ENCODE results near the gene GRWD1. TPM values are rescaled to one million over a fixed set of nuclear protein-coding genes. Genes with fewer than 3 reads are reported as not detected.

The GRWD1 gene
- total and polyA plus RNA-seq, 10 donors, result 5.5 to 34.5 (median 25.4) TPM

GRCh38 chr19:48452289-48453190, 6.8 kb downstream of the GRWD1 start:
- H3K4me1 ChIP-seq, result peaks cover 0 to 10% (median 1%) of the 10 kb centered on the region in 6 donors
- TF ChIP-seq CTCF (IDR thresholded peaks at IDR 0.05 in 8 of 11, conservative IDR thresholded peaks at IDR 0.05 in 3 of 11) (no peak), POLR2AphosphoS5 (IDR thresholded peaks at IDR 0.05) (peak in 1 of 3 donors; percentile 34)
- peaks cover 8 to 100% (median 88%) of the 10 kb centered on the region in 6 donors for H3K36me3 ChIP-seq
- no peak overlapping the region for H3K4me3 ChIP-seq
- no peaks in the 10 kb centered on the region for H3K27me3 ChIP-seq (replicated peaks in 1 of 7)
- WGBS, 5 donors, result 90 to 95% (median 92%) methylated on average over 20 to 33 of the region's 33 CpGs
- no peaks in the 10 kb centered on the region for H3K9me3 ChIP-seq
- no peak for DNase-seq
- no peak overlapping the region for H3K27ac ChIP-seq
- intact Hi-C loops (cut with DNase I; ENCODE audit: low total_unique reads), result no loop called here

- Histone ChIP-seq H3K4me1 (no peaks in the 10 kb centered on the region), H3K9me3 (no peaks in the 10 kb centered on the region), H3K27ac (no peak overlapping the region), H3K4me3 (no peak overlapping the region), H3K36me3 (peaks cover 8 to 92% (median 73%) of the 10 kb centered on the region in 6 donors), H3K27me3 (replicated peaks in 1 of 7) (no peaks in the 10 kb centered on the region)
- intact Hi-C loops (cut with DNase I; ENCODE audit: low total_unique reads), result no loop called here
- 90 to 94% (median 93%) methylated on average over 22 of the region's 22 CpGs for WGBS, 5 donors
- TF ChIP-seq CTCF (IDR thresholded peaks at IDR 0.05 in 8 of 11, conservative IDR thresholded peaks at IDR 0.05 in 3 of 11) (no peak), POLR2AphosphoS5 (IDR thresholded peaks at IDR 0.05) (no peak), POLR2A (IDR thresholded peaks at IDR 0.05) (no peak)
- no peak for DNase-seq
These were observed 8.5 kb downstream of the GRWD1 start for GRCh38 chr19:48454150-48454730.

GRCh38 chr19:48455171-48455907, 9.6 kb downstream of the GRWD1 start, which contains the start of gene KCNJ14:
KCNJ14 (plus strand) TSS chr19:48455574; CDS start chr19:48461725, 6,151 bp downstream.
- Histone ChIP-seq H3K9me3 (no peaks in the 10 kb centered on the region), H3K4me3 (no peak within 1 kb of the TSS), H3K27me3 (replicated peaks in 1 of 7) (no peaks in the 10 kb centered on the region), H3K36me3 (peaks cover 6 to 81% (median 62%) of the 10 kb centered on the region in 6 donors), H3K4me1 (no peaks in the 10 kb centered on the region), H3K27ac (no peak within 1 kb of the TSS)
- TF ChIP-seq POLR2AphosphoS5 (IDR thresholded peaks at IDR 0.05) (peak in 1 of 3 donors; percentile 2), CTCF (IDR thresholded peaks at IDR 0.05 in 8 of 11, conservative IDR thresholded peaks at IDR 0.05 in 3 of 11) (no peak), POLR2A (IDR thresholded peaks at IDR 0.05) (no peak)
- intact Hi-C loops (cut with DNase I; ENCODE audit: low total_unique reads), result no loop called here
- DNase-seq, result no peak
- 90 to 93% (median 91%) methylated on average over 11 to 16 of the region's 16 CpGs for WGBS, 5 donors
